T-helper 1 cell (primary cell): ENCODE measurements around the gene ANKRD13D.

Experiments
- DNase-seq, 5 donors: peaks; one replicate each; pipeline ENCODE4 v3.0.0-alpha.2; 2012 to 2020

ANKRD13D gene

GRCh38 chr11:67320011-67320410 lies 30.9 kb downstream of the ANKRD13D start:
- DNase-seq = no peak

DNA sequence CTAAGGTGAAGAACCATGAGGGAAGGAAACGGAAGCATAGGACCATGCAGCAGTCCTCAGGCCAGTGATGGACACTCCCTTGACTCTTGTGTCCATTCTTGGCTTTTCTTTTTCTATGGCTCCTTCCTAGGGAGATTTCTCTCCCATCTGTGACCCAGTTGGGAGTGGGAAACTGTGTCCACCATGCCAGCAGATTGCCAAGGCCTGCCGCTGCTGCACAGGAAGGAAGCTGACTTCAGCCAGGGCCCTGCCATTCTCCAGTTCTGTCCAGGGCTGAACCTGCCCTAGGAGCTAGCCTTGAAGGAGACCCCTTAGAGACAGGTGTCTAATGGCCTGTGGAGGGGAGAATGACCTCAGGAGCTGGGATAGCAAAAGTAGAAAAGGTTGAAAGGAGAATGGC lies 31.6 kb downstream of the ANKRD13D start:
- no peak for DNase-seq

DNA sequence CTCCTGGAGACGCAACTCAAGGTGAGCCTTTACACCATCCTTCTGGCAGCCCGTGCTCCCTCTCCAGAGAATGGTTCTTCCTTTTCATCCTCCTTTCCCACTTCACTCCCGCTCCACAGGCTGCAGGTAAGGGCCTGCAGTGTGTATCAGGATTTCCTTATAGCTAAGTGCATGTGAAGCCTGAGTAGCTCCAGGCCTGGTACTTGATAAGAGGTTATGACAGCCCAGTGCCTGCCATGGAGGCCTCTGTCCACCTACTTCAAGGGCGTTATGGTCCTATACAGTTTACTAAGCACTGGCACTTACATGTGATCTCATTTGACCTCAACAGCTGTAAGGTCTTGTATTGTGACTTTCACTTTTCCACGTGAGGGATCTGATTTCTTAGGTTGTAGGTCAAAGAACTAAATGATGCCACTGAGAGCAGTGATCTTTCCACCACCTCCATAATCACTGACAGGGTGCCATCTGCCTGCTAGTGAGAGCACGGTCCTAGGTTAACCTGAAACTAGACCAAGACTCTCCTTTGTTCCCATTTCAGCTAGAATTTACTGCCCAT lies 32.3 kb downstream of the ANKRD13D start:
- no peak for DNase-seq

DNA sequence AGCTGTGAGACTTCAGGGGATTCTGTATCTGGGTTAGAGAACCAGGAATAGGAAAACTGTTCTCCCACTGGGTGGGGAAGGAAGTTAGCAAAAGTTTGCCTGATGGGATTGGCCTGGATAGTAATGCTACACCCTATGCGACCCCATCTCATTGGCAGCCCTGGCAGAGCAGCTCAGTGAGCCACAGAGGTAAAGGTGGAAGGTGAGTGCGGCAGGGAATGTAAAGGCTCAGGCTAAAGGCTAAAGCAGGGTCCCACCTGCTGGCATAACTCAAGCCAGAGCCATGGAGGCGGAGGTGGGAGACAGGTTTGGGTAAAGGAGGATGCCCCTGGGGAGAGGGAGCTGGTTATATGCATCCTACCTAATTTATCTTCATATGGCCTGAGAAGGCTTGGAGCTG lies 32.9 kb downstream of the ANKRD13D start:
- no peak for DNase-seq

DNA sequence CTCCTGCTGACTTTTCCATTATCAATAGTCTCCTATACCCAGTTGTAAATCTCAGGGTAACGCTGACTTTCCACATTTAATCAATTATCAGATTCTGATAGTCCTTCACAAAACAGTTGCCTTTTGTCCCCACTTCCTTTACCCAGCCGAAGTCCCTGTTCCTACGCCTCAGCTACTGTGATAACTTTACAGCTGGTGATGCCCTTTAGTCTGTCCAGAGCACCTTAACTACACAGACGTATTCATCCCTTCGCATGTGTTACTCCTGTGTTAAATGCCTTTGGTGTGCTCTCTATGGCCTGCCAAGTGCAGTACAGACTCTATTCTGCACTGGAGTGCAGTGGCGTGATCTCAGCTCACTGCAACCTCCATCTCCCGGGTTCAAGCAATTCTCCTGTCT lies 34.4 kb downstream of the ANKRD13D start:
- no peak for DNase-seq

DNA sequence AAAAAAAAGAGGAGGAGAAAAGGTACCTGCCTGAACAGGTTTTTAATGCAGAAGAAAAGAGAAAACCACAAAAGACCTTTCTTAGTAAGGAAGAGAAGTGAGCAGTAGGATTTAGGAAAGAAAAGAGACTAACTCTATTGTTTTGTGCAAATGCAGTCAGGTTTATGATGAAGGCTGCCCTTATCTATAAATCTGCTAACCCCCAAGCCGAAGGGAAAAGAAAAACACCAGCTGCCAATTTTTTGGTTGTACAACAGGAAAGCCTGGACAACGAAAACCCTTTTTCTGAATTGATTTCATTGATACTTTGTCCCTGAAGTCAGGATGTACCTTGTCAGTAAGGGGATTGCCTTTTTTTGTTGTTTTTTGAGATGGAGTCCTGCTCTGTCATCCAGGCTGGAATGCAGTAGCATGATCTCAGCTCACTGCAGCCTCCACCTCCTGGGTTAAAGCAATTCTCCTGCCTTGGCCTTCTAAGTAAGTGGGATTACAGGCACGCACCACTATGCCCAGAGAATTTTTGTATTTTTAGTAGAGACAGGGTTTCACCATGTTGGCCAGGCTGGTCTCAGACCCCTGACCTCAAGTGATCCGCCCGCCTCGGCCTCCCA lies 43.1 kb downstream of the ANKRD13D start:
- DNase-seq = no peak

DNA sequence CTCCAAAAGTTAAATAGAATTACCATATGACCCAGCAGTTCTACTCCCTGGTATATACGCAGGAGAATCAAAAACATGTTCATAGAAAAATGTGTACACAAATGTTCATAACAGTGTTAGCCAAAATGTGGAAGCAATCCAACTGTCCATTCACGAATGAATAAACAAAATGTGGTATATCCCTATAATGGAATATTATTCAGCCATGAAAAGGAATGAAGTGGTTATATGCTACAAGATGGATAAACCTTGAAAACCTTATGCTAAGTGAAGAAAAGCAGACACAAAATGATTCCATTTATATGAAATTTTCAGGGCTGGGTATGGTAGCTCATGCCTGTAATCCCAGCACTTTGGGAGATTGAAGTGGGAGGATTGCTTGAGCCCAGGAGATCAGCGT lies 48.2 kb downstream of the ANKRD13D start:
- DNase-seq = no peak

- peak in 1 of 5 donors; percentile 31 for DNase-seq
Measured at GRCh38 chr11:67344264-67344663, 55.2 kb downstream of the ANKRD13D start.

- DNase-seq = no peak
Measured at GRCh38 chr11:67345247-67345919, 56.3 kb downstream of the ANKRD13D start.

- DNase-seq = peak in 1 of 5 donors; percentile 46
Measured at GRCh38 chr11:67345920-67346819, 57.1 kb downstream of the ANKRD13D start.

GRCh38 chr11:67347964-67348749 lies 59.1 kb downstream of the ANKRD13D start:
- DNase-seq = no peak

- DNase-seq = no peak
Measured at GRCh38 chr11:67349036-67349435, 59.9 kb downstream of the ANKRD13D start.

DNA sequence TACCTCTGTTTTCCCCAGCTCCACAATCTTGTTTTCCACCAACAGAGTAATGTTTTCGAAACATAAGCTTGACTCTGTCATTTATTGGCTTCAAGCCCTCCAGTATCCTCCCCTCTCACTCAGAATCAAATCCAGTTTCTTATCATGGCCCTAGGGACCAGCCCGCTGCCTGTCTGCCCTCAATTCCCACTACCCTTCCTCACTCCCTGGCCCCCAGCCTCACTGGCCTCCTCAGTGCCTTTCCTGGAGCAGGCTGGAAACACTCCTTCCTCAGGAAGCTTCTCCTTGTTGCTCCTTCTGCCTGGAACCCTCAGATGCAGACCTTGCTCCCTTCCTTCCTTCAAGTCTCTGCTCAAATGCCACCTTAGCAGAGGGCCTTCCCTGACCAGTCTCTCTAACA lies 60.4 kb downstream of the ANKRD13D start:
- no peak for DNase-seq

- DNase-seq = no peak
Measured at GRCh38 chr11:67349928-67350465, 60.9 kb downstream of the ANKRD13D start.

DNA sequence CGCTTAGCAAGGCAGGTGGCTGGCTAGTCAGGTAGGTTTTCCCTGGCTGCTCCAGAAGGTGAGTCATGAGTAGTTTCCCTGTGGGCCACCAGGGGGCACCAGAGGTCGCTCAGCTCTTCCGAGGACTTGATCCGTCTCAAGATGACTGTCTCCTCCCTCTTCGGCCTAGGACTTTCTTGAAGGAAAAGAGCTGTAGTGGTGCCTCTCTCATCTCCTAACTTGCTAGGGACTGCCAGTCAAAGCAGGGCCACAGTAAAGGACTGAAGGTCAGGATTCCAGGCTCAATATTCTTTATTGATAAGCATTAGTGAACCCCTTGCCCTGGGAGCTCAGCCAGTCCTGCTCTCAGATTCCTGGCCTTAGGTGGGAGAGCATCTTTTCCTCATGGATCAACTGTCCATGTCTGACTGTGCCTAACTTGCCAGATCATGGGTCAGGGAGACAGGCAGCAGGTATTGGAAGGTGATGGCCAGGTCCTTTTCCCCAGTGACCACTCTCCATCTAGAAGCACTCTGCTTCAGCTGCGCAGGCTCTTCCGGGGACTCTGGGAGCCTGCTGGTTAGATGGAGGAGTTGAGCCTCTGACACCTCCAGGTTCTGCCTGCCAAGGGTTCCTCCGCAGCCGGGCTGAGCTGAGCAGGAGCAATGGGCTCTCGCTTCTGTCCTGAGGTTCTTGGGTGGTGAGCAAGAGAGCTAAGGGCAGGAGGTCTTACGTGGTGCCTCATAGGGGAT lies 62.3 kb downstream of the ANKRD13D start:
- peak; percentile 44 to 78 (median 59) for DNase-seq
